K562 (cell line): ENCODE results near the gene RACGAP1.
"Not testable (repeated sequence)": the region's sequence is repeated elsewhere in the genome, so short reads cannot be mapped to it uniquely, and the experiment has no call there.

Experiments
- CHD4 ChIP-seq: fragments of 200-600 bp; sonication (generic); IDR thresholded peaks from 3 replicates; pipeline ENCODE4 v1.6.1; 2012; ENCODE audit warnings: low read depth, mild to moderate bottlenecking, mixed read lengths, low read length, inconsistent platforms; ENCODE audit not compliant: insufficient read depth, insufficient replicate concordance, poor library complexity, severe bottlenecking
- PTRF ChIP-seq: fragments of 450-650 bp; IDR thresholded peaks from 2 replicates; pipeline ENCODE4 v1.6.1; 2016; ENCODE audit warnings: mild to moderate bottlenecking, missing genetic modification characterization, missing compliant biosample characterization
- RNF2 ChIP-seq: sonication (generic); IDR thresholded peaks from 2 replicates; pipeline ENCODE4 v1.6.1; 2016
- SMAD3 ChIP-seq: fragments of 450-650 bp; formaldehyde crosslinking; conservative IDR thresholded peaks from 2 replicates; pipeline ENCODE4 v1.4.0; 2020; ENCODE audit warnings: mild to moderate bottlenecking
- TF ChIP-seq, protein P1 (sequence below): fragments of 450-650 bp; conservative IDR thresholded peaks from 2 replicates; pipeline ENCODE4 v1.6.1; 2016; ENCODE audit warnings: missing genetic modification characterization, low read depth, mild to moderate bottlenecking, missing compliant biosample characterization, moderate library complexity
- TF ChIP-seq, protein P2 (sequence below), 3 experiments: IDR thresholded peaks in 2 of 3; conservative IDR thresholded peaks in 1 of 3; 2 replicates each; pipeline ENCODE4 v1.5.1; 2011 to 2012; ENCODE audit warnings: low read length in 3 of 3, mild to moderate bottlenecking in 3 of 3, control low read depth in 2 of 3, improper control_type of control experiment in 1 of 3, inconsistent platforms in 1 of 3, low read depth in 1 of 3, mixed read lengths in 1 of 3, moderate library complexity in 1 of 3; ENCODE audit not compliant: insufficient read depth in 2 of 3

DNA sequence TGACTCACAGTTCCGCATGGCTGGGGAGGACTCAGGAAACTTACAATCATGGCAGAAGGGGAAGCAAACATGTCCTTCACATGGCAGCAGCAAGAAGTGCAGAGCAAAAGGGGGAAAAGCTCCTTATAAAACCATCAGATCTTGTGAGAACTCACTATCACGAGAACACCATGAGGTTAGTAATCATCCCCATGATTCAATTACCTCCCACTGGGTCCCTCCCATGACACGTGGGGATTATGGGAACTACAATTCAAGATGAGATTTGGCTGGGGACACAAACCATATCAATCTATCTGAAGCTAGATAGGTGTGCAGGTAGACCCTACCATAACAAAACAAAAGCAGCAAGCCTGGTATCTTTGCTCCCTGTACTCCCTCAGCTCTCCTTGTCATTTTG lies 38.8 kb downstream of the RACGAP1 start:
- not testable (repeated sequence) for TF ChIP-seq RNF2; CHD4; SMAD3 (CRISPR knock-in tag); PTRF
- TF ChIP-seq, protein P1, sequence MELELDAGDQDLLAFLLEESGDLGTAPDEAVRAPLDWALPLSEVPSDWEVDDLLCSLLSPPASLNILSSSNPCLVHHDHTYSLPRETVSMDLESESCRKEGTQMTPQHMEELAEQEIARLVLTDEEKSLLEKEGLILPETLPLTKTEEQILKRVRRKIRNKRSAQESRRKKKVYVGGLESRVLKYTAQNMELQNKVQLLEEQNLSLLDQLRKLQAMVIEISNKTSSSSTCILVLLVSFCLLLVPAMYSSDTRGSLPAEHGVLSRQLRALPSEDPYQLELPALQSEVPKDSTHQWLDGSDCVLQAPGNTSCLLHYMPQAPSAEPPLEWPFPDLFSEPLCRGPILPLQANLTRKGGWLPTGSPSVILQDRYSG, result not testable (repeated sequence)
- TF ChIP-seq, protein P2, sequence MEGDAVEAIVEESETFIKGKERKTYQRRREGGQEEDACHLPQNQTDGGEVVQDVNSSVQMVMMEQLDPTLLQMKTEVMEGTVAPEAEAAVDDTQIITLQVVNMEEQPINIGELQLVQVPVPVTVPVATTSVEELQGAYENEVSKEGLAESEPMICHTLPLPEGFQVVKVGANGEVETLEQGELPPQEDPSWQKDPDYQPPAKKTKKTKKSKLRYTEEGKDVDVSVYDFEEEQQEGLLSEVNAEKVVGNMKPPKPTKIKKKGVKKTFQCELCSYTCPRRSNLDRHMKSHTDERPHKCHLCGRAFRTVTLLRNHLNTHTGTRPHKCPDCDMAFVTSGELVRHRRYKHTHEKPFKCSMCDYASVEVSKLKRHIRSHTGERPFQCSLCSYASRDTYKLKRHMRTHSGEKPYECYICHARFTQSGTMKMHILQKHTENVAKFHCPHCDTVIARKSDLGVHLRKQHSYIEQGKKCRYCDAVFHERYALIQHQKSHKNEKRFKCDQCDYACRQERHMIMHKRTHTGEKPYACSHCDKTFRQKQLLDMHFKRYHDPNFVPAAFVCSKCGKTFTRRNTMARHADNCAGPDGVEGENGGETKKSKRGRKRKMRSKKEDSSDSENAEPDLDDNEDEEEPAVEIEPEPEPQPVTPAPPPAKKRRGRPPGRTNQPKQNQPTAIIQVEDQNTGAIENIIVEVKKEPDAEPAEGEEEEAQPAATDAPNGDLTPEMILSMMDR (IDR thresholded peaks at IDR 0.05 in 2 of 3, conservative IDR thresholded peaks at IDR 0.05 in 1 of 3; ENCODE audit: insufficient read depth in 2 of 3, low read depth in 1 of 3, low read length in 3 of 3), result not testable (repeated sequence)
